Measurements from ENCODE around the gene SPATA31C1.

Gene SPATA31C1

DNA sequence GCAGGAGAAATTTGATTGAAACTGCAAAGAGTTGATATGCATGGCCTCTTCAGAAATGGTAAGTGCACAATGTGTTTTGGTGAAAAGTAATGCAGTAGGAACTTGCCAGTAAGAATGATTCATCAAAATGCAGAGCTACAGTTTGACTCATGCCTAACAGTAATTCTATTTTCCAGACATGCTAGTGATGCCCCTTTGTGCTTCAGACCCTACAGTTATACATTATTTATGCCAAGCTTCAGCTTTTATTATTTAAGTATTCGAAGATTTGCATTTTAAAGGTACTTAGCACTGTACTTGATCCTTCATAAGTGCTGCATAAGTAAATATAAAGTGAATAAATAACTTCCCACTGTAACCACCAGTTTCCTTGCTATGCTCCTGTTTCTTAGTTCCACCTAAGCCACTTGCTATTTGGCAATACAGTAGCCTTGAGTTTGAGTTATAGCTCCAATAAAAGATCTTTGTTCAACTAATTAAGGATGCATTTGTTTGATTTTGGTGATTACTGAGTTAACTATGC, 38.7 kb upstream of the SPATA31C1 start:
- Histone ChIP-seq H3K27me3 (ENCODE audit: low read depth, low read length) (no peaks in the 10 kb centered on the region), H3K9me3 (ENCODE audit: control insufficient read depth in 1 of 2, low read length in 2 of 2) (no peaks in the 10 kb centered on the region), H3K4me1 (ENCODE audit: control insufficient read depth in 1 of 2, insufficient read depth in 2 of 2, low read length in 2 of 2) (peaks cover 0 to 5% of the 10 kb centered on the region in 2 donors), H3K36me3 (ENCODE audit: control insufficient read depth in 1 of 2, insufficient read depth in 2 of 2, low read length in 2 of 2) (no peaks in the 10 kb centered on the region), H3K27ac (ENCODE audit: low read length) (no peak overlapping the region), H3K4me3 (ENCODE audit: low read depth in 1 of 2, low read length in 2 of 2) (no peak overlapping the region)

DNA sequence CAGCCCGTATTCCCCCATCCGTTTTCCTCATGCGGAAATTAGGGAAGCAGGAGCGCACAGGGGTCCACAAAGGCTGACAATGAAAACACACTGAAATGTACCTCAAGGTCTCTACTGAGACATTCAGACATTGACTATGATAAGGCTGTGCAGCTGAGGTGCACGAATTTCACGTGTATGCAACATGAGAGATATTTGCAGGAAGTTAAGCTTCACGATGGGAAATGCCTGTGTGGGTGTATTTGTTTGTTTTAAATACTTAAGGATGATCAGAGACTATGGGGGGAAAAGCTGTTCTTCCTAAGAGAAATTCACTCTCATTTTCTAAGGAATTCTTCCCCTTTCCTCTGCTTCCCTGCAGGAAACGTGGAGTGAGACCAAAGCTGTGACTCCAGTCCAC, 37.6 kb upstream of the SPATA31C1 start:
- no peak overlapping the region for H3K4me3 ChIP-seq (ENCODE audit: low read depth in 1 of 2, low read length in 2 of 2)

DNA sequence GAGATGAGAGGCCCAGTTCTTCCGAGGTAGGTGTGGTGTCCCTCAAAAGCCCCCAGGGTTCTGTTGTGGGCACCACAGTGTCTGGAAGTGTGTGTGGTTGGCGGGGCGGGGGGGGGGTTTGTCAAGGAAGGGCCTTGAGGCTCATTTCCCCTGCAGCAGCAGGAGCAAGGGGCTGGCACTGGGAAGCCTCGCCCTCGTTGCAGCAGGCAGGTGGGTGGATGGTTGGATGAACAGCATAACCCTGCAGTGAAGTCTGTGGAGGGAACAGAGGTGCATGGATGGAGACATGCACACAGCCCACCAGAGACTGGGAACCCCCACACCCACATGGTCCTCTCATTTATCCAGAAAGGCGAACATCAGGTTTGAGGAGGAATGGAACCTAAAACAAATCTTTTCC, 37.1 kb upstream of the SPATA31C1 start:
- H3K4me1 ChIP-seq (ENCODE audit: control insufficient read depth in 1 of 2, insufficient read depth in 2 of 2, low read length in 2 of 2): peaks cover 0 to 5% of the 10 kb centered on the region in 2 donors
- no peaks in the 10 kb centered on the region for H3K27me3 ChIP-seq (ENCODE audit: low read depth, low read length)
- H3K27ac ChIP-seq (ENCODE audit: low read length): no peak overlapping the region
- no peaks in the 10 kb centered on the region for H3K9me3 ChIP-seq (ENCODE audit: control insufficient read depth in 1 of 2, low read length in 2 of 2)
- H3K4me3 ChIP-seq (ENCODE audit: low read depth in 1 of 2, low read length in 2 of 2): no peak overlapping the region
- no peaks in the 10 kb centered on the region for H3K36me3 ChIP-seq (ENCODE audit: control insufficient read depth in 1 of 2, insufficient read depth in 2 of 2, low read length in 2 of 2)

More for the DNA sequence above, 37.6 kb upstream of the SPATA31C1 start:
- H3K27me3 ChIP-seq (ENCODE audit: low read depth, low read length): no peaks in the 10 kb centered on the region
- peaks cover 0 to 5% of the 10 kb centered on the region in 2 donors for H3K4me1 ChIP-seq (ENCODE audit: control insufficient read depth in 1 of 2, insufficient read depth in 2 of 2, low read length in 2 of 2)
- no peak overlapping the region for H3K27ac ChIP-seq (ENCODE audit: low read length)
- H3K36me3 ChIP-seq (ENCODE audit: control insufficient read depth in 1 of 2, insufficient read depth in 2 of 2, low read length in 2 of 2): no peaks in the 10 kb centered on the region
- no peaks in the 10 kb centered on the region for H3K9me3 ChIP-seq (ENCODE audit: control insufficient read depth in 1 of 2, low read length in 2 of 2)

DNA sequence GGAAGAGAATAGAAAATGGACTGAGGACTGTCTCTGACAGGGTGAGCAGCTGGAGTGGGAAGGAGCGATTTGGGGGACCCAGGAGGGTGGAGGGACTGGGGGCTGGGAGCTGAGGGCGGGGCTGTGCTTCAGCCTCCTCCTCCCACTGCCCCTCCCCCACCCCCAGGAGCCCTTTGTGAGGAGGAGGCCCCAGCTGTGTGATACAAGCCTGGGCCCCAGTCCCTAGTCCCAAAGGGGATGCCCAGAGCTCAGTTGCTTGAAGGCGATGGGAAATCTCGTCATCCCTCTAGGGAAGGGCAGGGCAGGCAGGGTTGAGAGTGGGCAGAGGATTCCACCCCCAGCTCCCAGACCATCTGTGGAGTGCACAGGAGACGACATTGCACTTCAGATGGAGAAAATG, 35.1 kb upstream of the SPATA31C1 start, which contains the start of gene SPATA31E1:
Gene SPATA31E1, plus strand, starts transcription at position 251 of the 400 bp plus-strand sequence. Its CDS starts 15 bp downstream, at position 266.
- Histone ChIP-seq H3K27ac (ENCODE audit: low read length) (no peak within 1 kb of the TSS), H3K4me3 (ENCODE audit: low read depth in 1 of 2, low read length in 2 of 2) (no peak within 1 kb of the TSS), H3K36me3 (ENCODE audit: control insufficient read depth in 1 of 2, insufficient read depth in 2 of 2, low read length in 2 of 2) (no peaks in the 10 kb centered on the region), H3K4me1 (ENCODE audit: control insufficient read depth in 1 of 2, insufficient read depth in 2 of 2, low read length in 2 of 2) (no peaks in the 10 kb centered on the region), H3K9me3 (ENCODE audit: control insufficient read depth in 1 of 2, low read length in 2 of 2) (no peaks in the 10 kb centered on the region), H3K27me3 (ENCODE audit: low read depth, low read length) (no peaks in the 10 kb centered on the region)

DNA sequence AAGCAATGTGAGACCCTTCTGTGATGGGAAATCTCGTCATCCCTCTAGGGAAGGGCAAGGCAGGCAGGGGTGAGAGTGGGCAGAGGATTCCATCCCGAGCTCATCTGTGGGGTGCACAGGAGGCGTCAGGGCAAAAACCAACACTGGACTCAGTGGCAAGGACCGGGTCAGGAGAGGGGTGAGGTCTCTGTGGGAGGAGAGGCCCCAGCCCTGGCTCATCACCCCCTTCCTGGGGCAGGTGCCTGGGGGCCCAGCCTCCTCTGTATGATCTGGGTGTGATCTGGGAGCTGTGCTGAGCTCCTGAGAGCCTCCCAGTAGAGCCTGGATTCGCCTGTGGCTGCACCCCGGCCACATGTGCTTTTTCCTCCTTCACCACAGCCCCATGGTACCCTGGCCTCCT, 34.5 kb upstream of the SPATA31C1 start:
- H3K27me3 ChIP-seq (ENCODE audit: low read depth, low read length): no peaks in the 10 kb centered on the region

DNA sequence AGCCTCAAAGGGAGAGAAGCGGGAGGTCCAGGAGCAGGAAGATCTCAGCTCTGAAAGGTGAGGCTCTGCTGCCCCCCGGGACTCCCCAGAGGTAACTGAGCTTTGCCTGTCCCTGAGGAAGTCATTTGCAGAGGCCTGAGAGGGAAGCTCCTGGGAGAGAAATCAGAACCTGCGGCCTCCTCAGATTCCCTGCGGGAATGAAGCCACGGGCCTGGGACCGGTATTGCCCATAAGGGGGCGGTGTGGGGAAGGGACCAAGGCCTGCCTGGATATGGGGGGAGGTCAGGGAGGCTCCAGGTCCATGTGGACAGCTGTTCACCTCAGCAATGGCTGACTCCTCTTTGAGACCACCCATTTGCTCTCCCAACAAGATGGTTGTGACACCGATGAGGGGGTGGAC, 33.8 kb upstream of the SPATA31C1 start:
- Histone ChIP-seq H3K9me3 (ENCODE audit: control insufficient read depth in 1 of 2, low read length in 2 of 2) (no peaks in the 10 kb centered on the region), H3K4me1 (ENCODE audit: control insufficient read depth in 1 of 2, insufficient read depth in 2 of 2, low read length in 2 of 2) (no peaks in the 10 kb centered on the region), H3K4me3 (ENCODE audit: low read depth in 1 of 2, low read length in 2 of 2) (no peak overlapping the region), H3K27ac (ENCODE audit: low read length) (no peak overlapping the region), H3K27me3 (ENCODE audit: low read depth, low read length) (no peaks in the 10 kb centered on the region), H3K36me3 (ENCODE audit: control insufficient read depth in 1 of 2, insufficient read depth in 2 of 2, low read length in 2 of 2) (no peaks in the 10 kb centered on the region)

More for the DNA sequence above, 34.5 kb upstream of the SPATA31C1 start:
- Histone ChIP-seq H3K4me1 (ENCODE audit: control insufficient read depth in 1 of 2, insufficient read depth in 2 of 2, low read length in 2 of 2) (no peaks in the 10 kb centered on the region), H3K27ac (ENCODE audit: low read length) (no peak overlapping the region), H3K9me3 (ENCODE audit: control insufficient read depth in 1 of 2, low read length in 2 of 2) (no peaks in the 10 kb centered on the region), H3K4me3 (ENCODE audit: low read depth in 1 of 2, low read length in 2 of 2) (no peak overlapping the region), H3K36me3 (ENCODE audit: control insufficient read depth in 1 of 2, insufficient read depth in 2 of 2, low read length in 2 of 2) (no peaks in the 10 kb centered on the region)

DNA sequence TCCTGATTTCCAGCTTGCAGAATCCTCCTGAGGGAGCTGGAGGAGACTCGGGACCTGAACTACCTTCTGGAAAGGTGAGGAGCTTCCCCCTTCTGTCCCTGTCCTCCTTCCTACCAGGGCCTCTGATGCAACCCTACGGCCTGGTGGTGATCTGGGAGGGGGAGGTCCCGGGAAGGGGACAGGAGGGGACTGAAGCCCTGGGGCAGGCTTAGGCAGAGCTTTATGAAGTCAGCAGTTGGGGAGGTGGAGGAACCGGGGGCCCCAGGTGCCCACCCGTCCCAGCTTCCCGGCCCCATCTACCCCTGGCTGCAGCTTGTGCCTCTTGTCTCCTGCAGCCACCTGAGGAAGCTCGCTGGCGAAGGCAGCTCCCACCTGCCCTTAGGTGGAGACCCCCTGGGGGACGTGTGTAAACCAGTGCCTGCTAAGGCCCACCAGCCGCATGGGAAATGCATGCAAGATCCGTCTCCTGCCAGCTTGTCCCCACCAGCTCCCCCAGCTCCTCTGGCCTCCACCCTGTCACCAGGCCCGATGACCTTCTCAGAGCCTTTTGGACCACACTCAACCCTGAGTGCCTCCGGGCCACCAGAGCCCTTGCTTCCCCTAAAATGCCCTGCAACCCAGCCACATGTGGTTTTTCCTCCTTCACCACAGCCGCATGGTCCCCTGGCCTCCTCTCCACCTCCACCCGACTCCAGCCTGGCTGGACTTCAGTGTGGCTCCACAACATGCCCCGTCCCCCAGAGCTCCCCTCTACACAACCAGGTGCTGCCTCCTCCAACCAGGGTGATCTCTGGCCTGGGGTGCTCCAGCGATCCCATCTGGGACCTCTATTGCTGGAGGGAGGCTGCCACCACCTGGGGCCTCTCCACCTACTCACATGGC, 32.9 kb upstream of the SPATA31C1 start:
- Histone ChIP-seq H3K9me3 (ENCODE audit: control insufficient read depth in 1 of 2, low read length in 2 of 2) (no peaks in the 10 kb centered on the region), H3K27ac (ENCODE audit: low read length) (no peak overlapping the region)

DNA sequence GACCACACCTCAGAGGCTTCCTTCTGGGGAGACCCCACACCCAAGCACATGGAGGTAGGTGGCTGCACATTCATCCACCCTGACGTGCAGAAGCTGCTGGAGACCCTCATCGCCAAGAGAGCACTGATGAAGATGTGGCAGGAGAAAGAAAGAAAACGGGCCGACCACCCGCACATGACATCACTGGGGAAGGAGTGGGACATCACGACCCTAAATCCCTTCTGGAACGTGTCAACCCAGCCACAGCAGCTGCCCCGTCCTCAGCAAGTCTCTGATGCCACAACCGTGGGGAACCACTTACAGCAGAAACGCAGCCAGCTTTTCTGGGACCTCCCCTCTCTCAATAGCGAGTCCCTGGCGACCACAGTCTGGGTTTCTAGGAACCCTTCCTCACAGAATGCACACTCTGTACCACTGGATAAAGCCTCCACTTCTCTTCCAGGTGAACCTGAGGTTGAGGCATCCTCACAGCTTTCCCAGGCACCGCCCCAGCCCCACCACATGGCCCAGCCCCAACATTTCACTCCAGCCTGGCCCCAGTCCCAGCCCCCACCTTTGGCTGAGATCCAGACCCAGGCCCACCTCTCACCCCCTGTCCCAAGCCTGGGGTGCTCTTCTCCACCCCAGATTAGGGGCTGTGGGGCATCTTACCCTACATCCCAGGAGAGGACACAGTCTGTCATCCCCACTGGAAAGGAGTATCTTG, 32.1 kb upstream of the SPATA31C1 start:
- H3K36me3 ChIP-seq (ENCODE audit: control insufficient read depth in 1 of 2, insufficient read depth in 2 of 2, low read length in 2 of 2): no peaks in the 10 kb centered on the region
- no peaks in the 10 kb centered on the region for H3K9me3 ChIP-seq (ENCODE audit: control insufficient read depth in 1 of 2, low read length in 2 of 2)

More for the DNA sequence above, 32.9 kb upstream of the SPATA31C1 start:
- Histone ChIP-seq H3K4me1 (ENCODE audit: control insufficient read depth in 1 of 2, insufficient read depth in 2 of 2, low read length in 2 of 2) (no peaks in the 10 kb centered on the region), H3K4me3 (ENCODE audit: low read depth in 1 of 2, low read length in 2 of 2) (no peak overlapping the region), H3K27me3 (ENCODE audit: low read depth, low read length) (no peaks in the 10 kb centered on the region), H3K36me3 (ENCODE audit: control insufficient read depth in 1 of 2, insufficient read depth in 2 of 2, low read length in 2 of 2) (no peaks in the 10 kb centered on the region)

DNA sequence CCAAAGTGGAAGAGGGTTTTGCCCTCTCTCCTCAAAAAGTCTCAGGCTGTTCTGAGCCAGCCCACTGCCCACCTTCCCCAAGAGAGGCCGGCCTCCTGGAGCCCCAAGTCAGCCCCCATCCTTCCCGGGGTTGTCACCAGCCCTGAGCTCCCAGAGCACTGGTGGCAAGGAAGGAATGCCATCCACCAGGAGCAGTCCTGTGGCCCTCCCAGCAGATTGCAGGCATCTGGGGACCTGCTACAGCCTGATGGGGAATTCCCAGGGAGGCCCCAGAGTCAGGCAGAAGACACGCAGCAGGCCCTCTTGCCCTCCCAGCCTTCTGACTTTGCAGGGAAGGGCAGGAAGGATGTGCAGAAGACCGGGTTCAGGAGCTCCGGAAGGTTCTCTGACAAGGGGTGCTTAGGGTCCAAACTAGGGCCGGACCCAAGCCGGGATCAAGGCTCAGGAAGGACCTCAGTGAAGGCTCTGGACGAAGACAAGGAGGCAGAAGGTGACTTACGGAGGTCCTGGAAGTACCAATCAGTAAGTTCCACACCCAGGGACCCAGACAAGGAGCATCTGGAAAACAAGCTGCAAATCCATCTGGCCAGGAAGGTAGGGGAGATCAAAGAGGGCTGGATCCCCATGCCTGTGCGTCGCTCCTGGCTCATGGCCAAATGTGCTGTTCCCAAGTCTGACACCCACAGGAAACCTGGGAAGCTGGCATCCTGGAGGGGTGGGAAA, 31.4 kb upstream of the SPATA31C1 start:
- no peak overlapping the region for H3K27ac ChIP-seq (ENCODE audit: low read length)
- H3K4me1 ChIP-seq (ENCODE audit: control insufficient read depth in 1 of 2, insufficient read depth in 2 of 2, low read length in 2 of 2): no peaks in the 10 kb centered on the region
- H3K4me3 ChIP-seq (ENCODE audit: low read depth in 1 of 2, low read length in 2 of 2): no peak overlapping the region
- no peaks in the 10 kb centered on the region for H3K27me3 ChIP-seq (ENCODE audit: low read depth, low read length)
- no peaks in the 10 kb centered on the region for H3K36me3 ChIP-seq (ENCODE audit: control insufficient read depth in 1 of 2, insufficient read depth in 2 of 2, low read length in 2 of 2)
- no peaks in the 10 kb centered on the region for H3K9me3 ChIP-seq (ENCODE audit: control insufficient read depth in 1 of 2, low read length in 2 of 2)

More for the DNA sequence above, 32.1 kb upstream of the SPATA31C1 start:
- H3K4me3 ChIP-seq (ENCODE audit: low read depth in 1 of 2, low read length in 2 of 2): no peak overlapping the region
- no peaks in the 10 kb centered on the region for H3K4me1 ChIP-seq (ENCODE audit: control insufficient read depth in 1 of 2, insufficient read depth in 2 of 2, low read length in 2 of 2)
- H3K27ac ChIP-seq (ENCODE audit: low read length): no peak overlapping the region
- H3K27me3 ChIP-seq (ENCODE audit: low read depth, low read length): no peaks in the 10 kb centered on the region

DNA sequence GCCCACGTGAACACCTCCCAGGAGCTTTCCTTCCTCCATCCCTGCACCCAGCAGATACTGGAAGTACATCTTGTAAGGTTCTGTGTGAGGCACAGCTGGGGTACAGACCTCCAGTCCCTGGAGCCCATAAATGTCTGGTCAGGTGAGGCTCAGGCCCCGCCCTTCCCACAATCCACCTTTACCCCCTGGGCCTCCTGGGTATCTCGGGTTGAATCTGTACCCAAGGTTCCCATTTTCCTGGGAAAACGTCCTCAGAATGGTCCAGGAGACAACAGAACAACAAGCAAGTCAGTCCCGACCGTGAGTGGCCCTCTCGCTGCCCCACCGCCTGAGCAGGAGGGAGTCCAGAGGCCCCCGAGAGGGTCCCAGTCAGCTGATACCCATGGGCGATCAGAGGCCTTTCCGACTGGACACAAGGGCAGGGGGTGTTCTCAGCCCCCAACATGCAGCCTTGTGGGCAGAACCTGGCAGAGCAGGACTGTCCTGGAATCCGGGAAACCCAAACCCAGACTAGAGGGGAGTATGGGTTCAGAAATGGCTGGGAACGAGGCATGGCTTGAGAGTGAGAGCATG, 30.7 kb upstream of the SPATA31C1 start:
- no peaks in the 10 kb centered on the region for H3K36me3 ChIP-seq (ENCODE audit: control insufficient read depth in 1 of 2, insufficient read depth in 2 of 2, low read length in 2 of 2)

More for the DNA sequence above, 30.7 kb upstream of the SPATA31C1 start:
- H3K4me3 ChIP-seq (ENCODE audit: low read depth in 1 of 2, low read length in 2 of 2): no peak overlapping the region
- H3K27ac ChIP-seq (ENCODE audit: low read length): no peak overlapping the region
- H3K27me3 ChIP-seq (ENCODE audit: low read depth, low read length): no peaks in the 10 kb centered on the region
- no peaks in the 10 kb centered on the region for H3K4me1 ChIP-seq (ENCODE audit: control insufficient read depth in 1 of 2, insufficient read depth in 2 of 2, low read length in 2 of 2)
- no peaks in the 10 kb centered on the region for H3K9me3 ChIP-seq (ENCODE audit: control insufficient read depth in 1 of 2, low read length in 2 of 2)

Measured in muscle layer of duodenum (tissue), 2 donors.